GM18868 (cell line): ENCODE measurements around the gene OR2A12.
"Not testable (repeated sequence)": the region's sequence is repeated elsewhere in the genome, so short reads cannot be mapped to it uniquely, and the experiment has no call there.

Experiments used
- ATAC-seq: cut with Tn5 transposase; IDR thresholded peaks from one replicate; pipeline ENCODE4 v1.9.1; 2021; ENCODE audit warnings: mild to moderate bottlenecking, moderate library complexity; ENCODE audit not compliant: unreplicated experiment

OR2A12 gene

GRCh38 chr7:144113651-144114050, 27.6 kb downstream of the OR2A12 start:
- ATAC-seq: no peak

- ATAC-seq: no peak
Measured at GRCh38 chr7:144118341-144118740, 32.3 kb downstream of the OR2A12 start.

GRCh38 chr7:144122876-144123275, 36.8 kb downstream of the OR2A12 start, which contains the start of gene OR2A14:
Gene OR2A14, plus strand, starts transcription at chr7:144123176. Its CDS starts 5,937 bp downstream, at chr7:144129113.
- no peak for ATAC-seq

GRCh38 chr7:144127714-144128334, 41.7 kb downstream of the OR2A12 start:
- peak; percentile 100 for ATAC-seq

- not testable (repeated sequence) for ATAC-seq
Measured at GRCh38 chr7:144129601-144130000, 43.5 kb downstream of the OR2A12 start.

- ATAC-seq: no peak
Measured at GRCh38 chr7:144130730-144131129, 44.7 kb downstream of the OR2A12 start.

- no peak for ATAC-seq
Measured at GRCh38 chr7:144132262-144132661, 46.2 kb downstream of the OR2A12 start.

GRCh38 chr7:144133307-144133706, 47.2 kb downstream of the OR2A12 start:
- no peak for ATAC-seq

GRCh38 chr7:144134116-144134515, 48.0 kb downstream of the OR2A12 start:
- ATAC-seq: no peak

- no peak for ATAC-seq
Measured at GRCh38 chr7:144137501-144137900, 51.4 kb downstream of the OR2A12 start.

- no peak for ATAC-seq
Measured at GRCh38 chr7:144142187-144142586, 56.1 kb downstream of the OR2A12 start.

- ATAC-seq: no peak
Measured at GRCh38 chr7:144144426-144144825, 58.3 kb downstream of the OR2A12 start.

- ATAC-seq: no peak
Measured at GRCh38 chr7:144148224-144148827, 62.2 kb downstream of the OR2A12 start.
